ENCODE measurements around the gene TGFBI.

Gene TGFBI

GRCh38 chr5:136084698-136085097 is 55.9 kb downstream of the TGFBI start:
- H3K4me3 Mint-ChIP-seq, result no peak overlapping the region
- H3K27ac Mint-ChIP-seq, result no peak overlapping the region
- CTCF ChIA-PET, result no interaction called here
- no peaks in the 10 kb centered on the region for H3K9me3 Mint-ChIP-seq
- peaks cover 2% of the 10 kb centered on the region for H3K4me1 Mint-ChIP-seq
- H3K27me3 Mint-ChIP-seq, result peaks cover 19% of the 10 kb centered on the region
- DNase-seq, result no peak
- H3K36me3 Mint-ChIP-seq, result no peaks in the 10 kb centered on the region

GRCh38 chr5:136086783-136087566 is 58.2 kb downstream of the TGFBI start:
- CTCF ChIA-PET, result no interaction called here

GRCh38 chr5:136087961-136088871 is 59.4 kb downstream of the TGFBI start:
- Mint-ChIP-seq H3K9me3 (no peaks in the 10 kb centered on the region), H3K4me1 (no peaks in the 10 kb centered on the region), H3K27me3 (peaks cover 5% of the 10 kb centered on the region), H3K27ac (no peak overlapping the region), H3K36me3 (no peaks in the 10 kb centered on the region), H3K4me3 (no peak overlapping the region)
- DNase-seq, result no peak
- CTCF ChIA-PET, result no interaction called here

More at GRCh38 chr5:136086783-136087566, 58.2 kb downstream of the TGFBI start:
- no peak for DNase-seq
- Mint-ChIP-seq H3K4me1 (no peaks in the 10 kb centered on the region), H3K4me3 (no peak overlapping the region), H3K27ac (no peak overlapping the region), H3K27me3 (peaks cover 5% of the 10 kb centered on the region), H3K36me3 (no peaks in the 10 kb centered on the region), H3K9me3 (no peaks in the 10 kb centered on the region)

GRCh38 chr5:136089791-136090190 is 61.0 kb downstream of the TGFBI start:
- no peak overlapping the region for H3K4me3 Mint-ChIP-seq
- DNase-seq, result no peak
- CTCF ChIA-PET, result no interaction called here

GRCh38 chr5:136090319-136090718 is 61.5 kb downstream of the TGFBI start:
- no peak for DNase-seq
- no peaks in the 10 kb centered on the region for H3K36me3 Mint-ChIP-seq
- H3K27ac Mint-ChIP-seq, result no peak overlapping the region
- CTCF ChIA-PET, result no interaction called here
- no peaks in the 10 kb centered on the region for H3K9me3 Mint-ChIP-seq
- H3K4me3 Mint-ChIP-seq, result no peak overlapping the region
- H3K4me1 Mint-ChIP-seq, result no peaks in the 10 kb centered on the region
- peaks cover 5% of the 10 kb centered on the region for H3K27me3 Mint-ChIP-seq

More at GRCh38 chr5:136089791-136090190, 61.0 kb downstream of the TGFBI start:
- H3K27me3 Mint-ChIP-seq, result peaks cover 5% of the 10 kb centered on the region
- H3K4me1 Mint-ChIP-seq, result no peaks in the 10 kb centered on the region
- H3K27ac Mint-ChIP-seq, result no peak overlapping the region
- H3K36me3 Mint-ChIP-seq, result no peaks in the 10 kb centered on the region
- no peaks in the 10 kb centered on the region for H3K9me3 Mint-ChIP-seq

- H3K4me3 Mint-ChIP-seq, result no peak overlapping the region
- H3K4me1 Mint-ChIP-seq, result no peaks in the 10 kb centered on the region
- H3K27me3 Mint-ChIP-seq, result peaks cover 4% of the 10 kb centered on the region
- no peaks in the 10 kb centered on the region for H3K9me3 Mint-ChIP-seq
- no peak for DNase-seq
- CTCF ChIA-PET, result no interaction called here
- H3K27ac Mint-ChIP-seq, result no peak overlapping the region
- H3K36me3 Mint-ChIP-seq, result no peaks in the 10 kb centered on the region
These were observed 65.6 kb downstream of the TGFBI start for GRCh38 chr5:136094189-136094912.

GRCh38 chr5:136094913-136095641 is 66.3 kb downstream of the TGFBI start:
- no peak for DNase-seq
- no peak overlapping the region for H3K4me3 Mint-ChIP-seq
- no peaks in the 10 kb centered on the region for H3K4me1 Mint-ChIP-seq
- no peaks in the 10 kb centered on the region for H3K9me3 Mint-ChIP-seq
- H3K27me3 Mint-ChIP-seq, result peaks cover 4% of the 10 kb centered on the region
- CTCF ChIA-PET, result no interaction called here
- no peak overlapping the region for H3K27ac Mint-ChIP-seq
- no peaks in the 10 kb centered on the region for H3K36me3 Mint-ChIP-seq

- Mint-ChIP-seq H3K9me3 (no peaks in the 10 kb centered on the region), H3K4me1 (no peaks in the 10 kb centered on the region), H3K27me3 (peaks cover 4% of the 10 kb centered on the region), H3K36me3 (no peaks in the 10 kb centered on the region), H3K4me3 (no peak overlapping the region), H3K27ac (no peak overlapping the region)
- CTCF ChIA-PET, result interaction anchor here (0.6 to 2.4 kb wide), 2 partner anchors 11 to 1203 kb away, joined by 3 to 6 read pairs; no protein-coding TSS in a partner anchor
- DNase-seq, result no peak
These were observed 69.4 kb downstream of the TGFBI start for GRCh38 chr5:136098176-136098575.

- H3K36me3 Mint-ChIP-seq, result no peaks in the 10 kb centered on the region
- H3K27ac Mint-ChIP-seq, result no peak overlapping the region
- no peak overlapping the region for H3K4me3 Mint-ChIP-seq
- no peak for DNase-seq
- H3K4me1 Mint-ChIP-seq, result no peaks in the 10 kb centered on the region
- no peaks in the 10 kb centered on the region for H3K9me3 Mint-ChIP-seq
- peaks cover 9% of the 10 kb centered on the region for H3K27me3 Mint-ChIP-seq
- CTCF ChIA-PET, result interaction anchor here (2.4 kb wide), 1 partner anchor 9 kb away, joined by 6 read pairs; no protein-coding TSS in a partner anchor
These were observed 71.1 kb downstream of the TGFBI start for GRCh38 chr5:136099870-136100269.

GRCh38 chr5:136101884-136102283 is 73.1 kb downstream of the TGFBI start:
- H3K4me3 Mint-ChIP-seq, result no peak overlapping the region
- no peak for DNase-seq
- no peak overlapping the region for H3K27ac Mint-ChIP-seq
- H3K36me3 Mint-ChIP-seq, result no peaks in the 10 kb centered on the region
- no peaks in the 10 kb centered on the region for H3K9me3 Mint-ChIP-seq
- peaks cover 9% of the 10 kb centered on the region for H3K27me3 Mint-ChIP-seq
- CTCF ChIA-PET, result no interaction called here
- no peaks in the 10 kb centered on the region for H3K4me1 Mint-ChIP-seq

- DNase-seq, result no peak
- no peak overlapping the region for H3K4me3 Mint-ChIP-seq
- CTCF ChIA-PET, result no interaction called here
These were observed 74.3 kb downstream of the TGFBI start for GRCh38 chr5:136103118-136103517.

GRCh38 chr5:136104306-136104965 is 75.6 kb downstream of the TGFBI start:
- Mint-ChIP-seq H3K4me1 (no peaks in the 10 kb centered on the region), H3K9me3 (no peaks in the 10 kb centered on the region), H3K4me3 (no peak overlapping the region), H3K27ac (no peak overlapping the region), H3K36me3 (no peaks in the 10 kb centered on the region), H3K27me3 (peaks cover 5% of the 10 kb centered on the region)
- CTCF ChIA-PET, result no interaction called here
- no peak for DNase-seq

More at GRCh38 chr5:136103118-136103517, 74.3 kb downstream of the TGFBI start:
- Mint-ChIP-seq H3K27ac (no peak overlapping the region), H3K9me3 (no peaks in the 10 kb centered on the region), H3K27me3 (peaks cover 5% of the 10 kb centered on the region), H3K36me3 (no peaks in the 10 kb centered on the region), H3K4me1 (no peaks in the 10 kb centered on the region)

- no peaks in the 10 kb centered on the region for H3K36me3 Mint-ChIP-seq
- no peak for DNase-seq
- CTCF ChIA-PET, result no interaction called here
- peaks cover 5% of the 10 kb centered on the region for H3K27me3 Mint-ChIP-seq
- no peak overlapping the region for H3K27ac Mint-ChIP-seq
- H3K9me3 Mint-ChIP-seq, result no peaks in the 10 kb centered on the region
- H3K4me3 Mint-ChIP-seq, result no peak overlapping the region
- no peaks in the 10 kb centered on the region for H3K4me1 Mint-ChIP-seq
These were observed 77.7 kb downstream of the TGFBI start for GRCh38 chr5:136106351-136107031.

Measured in activated naive CD4-positive, alpha-beta T cell treated with anti-CD3 and anti-CD28 coated beads, Interleukin-2, amount 10 ng/mL, durations not matched to agents 7 days and 5 days (primary cell).